GM20431 (cell line): ENCODE results near the gene ANTXR1.

Experiments
- in situ Hi-C: fragments of 300-500 bp; cut with MseI, MboI; formaldehyde crosslinking; loops from one replicate; pipeline ENCODE4 v1.15.0; 2020; ENCODE audit warnings: low sequenced_read_pairs; ENCODE audit not compliant: unreplicated experiment

The ANTXR1 gene

DNA sequence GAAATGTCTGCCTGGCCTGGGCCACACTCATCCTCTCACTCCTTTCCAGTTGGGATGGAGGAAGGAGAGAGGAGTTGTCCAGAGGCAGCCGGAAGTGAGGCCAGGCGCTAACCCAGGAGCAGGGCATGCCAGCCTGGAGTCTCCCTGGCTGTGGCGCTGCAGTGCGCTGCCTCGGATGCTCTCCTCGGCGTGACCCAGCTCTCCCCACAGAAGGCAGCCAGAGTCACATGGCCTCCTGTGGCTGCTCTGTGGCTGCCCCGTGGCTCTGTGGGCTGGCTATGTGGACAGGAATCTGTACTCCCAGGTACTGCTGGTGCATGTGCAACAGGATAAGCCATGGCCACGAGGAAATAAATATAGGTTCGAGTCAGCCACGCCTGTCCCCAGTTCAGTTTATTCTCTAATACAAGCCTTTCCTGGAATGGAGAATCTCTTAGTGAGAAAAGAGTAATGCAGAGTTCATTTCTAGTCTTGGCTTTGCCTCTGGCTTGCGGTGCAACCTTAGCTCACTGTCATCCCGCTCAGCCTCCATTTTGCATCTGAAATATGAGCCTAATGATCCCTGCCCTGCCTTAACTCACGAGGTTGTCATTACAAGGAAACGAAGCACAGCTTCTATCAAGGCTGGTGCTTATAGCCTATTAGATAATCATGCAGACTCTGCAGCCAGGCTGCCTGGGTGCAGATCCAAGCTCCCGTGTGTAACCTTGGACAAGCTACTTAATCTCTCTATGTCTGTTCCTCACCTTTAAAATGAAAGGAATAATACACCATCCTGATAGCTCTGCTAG lies 106.3 kb downstream of the ANTXR1 start:
- in situ Hi-C loops, result no loop called here

DNA sequence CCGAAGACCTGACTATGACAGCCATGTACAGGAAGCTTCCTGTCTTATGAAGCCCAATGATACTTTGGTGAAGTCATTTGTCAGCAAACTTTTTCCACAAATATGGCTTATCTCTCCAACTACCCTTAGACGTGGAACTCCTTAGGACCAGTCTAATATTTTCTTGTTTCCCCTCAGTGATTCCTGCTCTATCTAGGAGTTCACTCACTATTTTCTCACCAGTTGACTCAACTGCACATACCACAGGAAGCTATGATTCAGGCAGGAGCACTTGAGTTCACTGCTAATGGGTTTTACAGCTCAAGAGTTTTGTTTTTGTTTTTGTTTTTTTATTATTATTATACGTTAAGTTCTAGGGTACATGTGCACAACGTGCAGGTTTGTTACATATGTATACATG lies 109.3 kb downstream of the ANTXR1 start:
- in situ Hi-C loops, result no loop called here

DNA sequence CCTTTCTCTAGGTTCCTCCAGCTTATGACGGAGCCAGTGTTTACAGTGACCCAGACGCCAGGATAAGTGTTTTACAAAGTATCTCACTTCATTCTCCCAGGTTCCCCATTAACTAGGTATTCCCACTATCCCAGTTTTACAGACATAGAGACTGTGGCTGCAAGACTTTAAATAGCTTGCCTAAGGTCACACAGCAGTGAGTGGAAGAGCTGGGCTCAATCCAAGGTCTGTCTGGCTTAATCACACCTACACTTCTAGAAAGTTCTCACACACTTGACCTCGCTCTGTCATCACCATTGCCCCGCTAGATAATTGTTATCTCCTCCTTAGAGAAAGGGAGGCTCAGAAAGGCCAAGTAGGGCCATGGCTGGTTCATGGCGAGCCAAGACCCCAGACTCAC lies 110.2 kb downstream of the ANTXR1 start:
- in situ Hi-C loops, result no loop called here

DNA sequence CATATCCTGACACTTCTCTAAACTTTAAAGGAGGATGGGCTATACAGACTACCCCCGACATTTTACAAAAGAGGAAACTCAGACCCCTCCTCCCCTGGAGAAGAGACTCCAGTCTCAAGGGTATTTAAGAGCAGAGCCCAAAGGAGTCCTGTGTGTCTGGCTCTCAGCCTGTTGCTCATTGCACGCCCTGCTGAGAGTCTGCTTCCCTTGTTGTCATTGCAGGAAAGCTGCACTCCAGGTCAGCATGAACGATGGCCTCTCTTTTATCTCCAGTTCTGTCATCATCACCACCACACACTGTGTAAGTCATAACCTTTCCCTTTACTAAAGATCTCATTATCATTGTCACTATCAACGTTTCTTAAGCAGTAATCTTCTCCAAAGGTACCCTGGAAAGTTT lies 111.4 kb downstream of the ANTXR1 start:
- in situ Hi-C loops, result no loop called here

DNA sequence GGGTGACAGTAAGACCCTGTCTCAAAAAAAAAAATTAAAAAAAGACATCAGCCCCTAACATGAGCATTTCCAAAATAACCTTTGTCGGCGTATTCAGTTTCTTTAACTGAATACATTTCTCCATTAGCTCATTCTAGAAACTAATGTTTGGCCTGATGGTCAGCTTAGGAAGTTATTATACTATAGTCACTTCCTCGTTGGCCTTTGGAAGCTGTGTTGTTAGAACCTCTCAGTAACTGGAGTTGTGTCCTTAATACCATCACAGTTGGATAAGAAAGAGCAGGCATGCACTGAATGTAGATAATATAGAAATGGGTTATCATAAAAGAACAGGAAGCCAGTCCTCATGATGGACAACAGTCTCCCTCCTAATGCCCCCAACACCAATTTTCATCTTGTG lies 112.8 kb downstream of the ANTXR1 start:
- in situ Hi-C loops, result no loop called here

DNA sequence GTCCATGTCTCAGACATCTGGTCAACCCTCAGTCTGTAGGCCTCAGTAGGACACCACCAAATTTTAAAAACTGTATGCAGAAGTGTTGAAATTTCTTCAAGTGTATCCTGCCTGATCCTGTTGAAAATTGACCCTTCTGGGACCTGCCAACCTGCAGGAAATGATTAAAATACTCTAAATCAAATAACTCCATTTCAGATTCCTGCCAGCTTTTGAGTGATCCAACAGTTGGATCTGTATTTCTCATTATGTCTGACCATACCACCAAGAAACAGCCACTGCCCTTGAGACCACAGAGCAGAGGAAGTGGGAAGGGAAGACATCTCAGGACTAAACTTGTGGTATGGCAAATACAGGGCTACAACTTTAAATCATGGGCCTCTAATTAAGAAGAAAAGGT lies 113.4 kb downstream of the ANTXR1 start:
- in situ Hi-C loops, result no loop called here

DNA sequence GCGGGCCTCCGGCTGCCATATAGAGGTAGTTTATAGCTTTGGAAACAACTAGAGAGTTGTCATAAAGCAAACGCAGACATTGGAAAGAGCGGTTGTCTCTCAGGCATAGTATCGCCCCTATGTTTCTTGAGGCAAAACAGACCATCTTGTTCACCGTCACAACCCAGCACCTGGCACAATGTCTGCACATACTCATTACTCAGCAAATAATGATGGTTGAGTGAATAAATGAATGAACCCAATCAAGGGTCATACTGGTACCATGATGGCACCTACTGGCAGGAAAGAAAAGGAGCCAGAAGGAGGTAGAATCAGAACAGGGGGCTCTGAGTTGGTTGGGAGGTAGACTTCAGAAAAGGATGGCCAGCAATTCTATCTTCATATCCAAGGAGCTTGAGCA lies 118.5 kb downstream of the ANTXR1 start:
- in situ Hi-C loops, result no loop called here

DNA sequence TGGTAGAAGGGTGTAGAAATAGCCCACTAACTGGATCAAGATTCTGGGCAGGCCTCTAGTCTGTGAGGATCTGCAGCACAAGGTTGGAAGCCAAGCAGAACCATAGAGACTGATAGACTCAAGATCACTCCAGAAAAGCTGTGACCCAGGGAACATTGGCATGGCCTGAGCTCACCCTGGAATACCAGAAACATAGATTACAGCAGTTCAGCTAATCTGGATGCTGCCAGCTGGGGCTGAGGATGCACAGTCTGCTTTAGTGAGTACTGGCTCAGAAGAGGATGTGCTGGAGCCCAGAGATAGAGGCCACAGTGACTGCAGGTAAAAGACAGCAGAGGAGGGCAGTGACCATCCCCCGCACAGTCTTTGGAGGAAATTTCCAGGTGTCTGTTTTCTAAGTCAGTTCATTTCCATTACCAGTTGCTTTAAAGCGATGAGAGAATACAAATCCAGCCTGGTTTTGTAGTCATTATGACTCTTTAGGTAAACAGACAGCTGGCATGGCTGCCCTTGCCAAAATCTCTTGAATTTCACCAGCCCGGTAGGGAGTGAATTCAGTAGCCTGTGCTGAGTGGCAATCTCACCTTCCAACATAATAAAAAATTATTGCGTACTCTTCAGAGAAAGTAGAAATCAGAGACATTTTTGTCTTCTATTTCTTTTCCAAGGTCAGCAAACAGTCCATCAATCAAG lies 119.2 kb downstream of the ANTXR1 start:
- in situ Hi-C loops, result no loop called here

DNA sequence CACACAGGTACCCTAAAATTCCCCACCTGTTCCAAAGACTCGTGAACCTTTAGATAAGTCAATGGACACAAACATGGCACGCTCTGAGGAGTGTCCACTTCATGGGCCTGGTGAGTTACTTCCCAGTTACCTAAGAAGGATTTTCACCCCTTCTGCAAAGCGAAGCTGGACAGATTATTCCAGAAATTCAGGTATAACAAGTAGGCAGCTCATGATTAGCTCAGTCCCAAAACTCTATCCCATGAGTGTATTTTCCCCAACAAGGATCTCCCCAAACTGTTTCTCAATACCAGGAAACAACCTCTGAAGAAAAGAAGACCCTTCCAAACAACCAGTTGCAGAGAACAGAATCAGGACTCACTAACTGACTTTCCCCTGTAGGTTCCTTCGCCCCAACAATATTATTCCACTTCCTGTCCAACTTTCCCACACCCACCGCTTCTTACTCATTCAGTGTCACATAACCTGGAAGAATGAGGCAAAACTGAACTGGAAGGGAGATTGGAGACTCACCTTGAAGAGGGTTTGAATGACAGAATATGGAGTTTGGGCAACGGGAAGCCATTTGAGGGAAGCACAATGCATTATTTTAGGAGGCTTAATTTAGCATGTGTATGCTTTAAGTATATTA lies 120.1 kb downstream of the ANTXR1 start:
- in situ Hi-C loops, result no loop called here

DNA sequence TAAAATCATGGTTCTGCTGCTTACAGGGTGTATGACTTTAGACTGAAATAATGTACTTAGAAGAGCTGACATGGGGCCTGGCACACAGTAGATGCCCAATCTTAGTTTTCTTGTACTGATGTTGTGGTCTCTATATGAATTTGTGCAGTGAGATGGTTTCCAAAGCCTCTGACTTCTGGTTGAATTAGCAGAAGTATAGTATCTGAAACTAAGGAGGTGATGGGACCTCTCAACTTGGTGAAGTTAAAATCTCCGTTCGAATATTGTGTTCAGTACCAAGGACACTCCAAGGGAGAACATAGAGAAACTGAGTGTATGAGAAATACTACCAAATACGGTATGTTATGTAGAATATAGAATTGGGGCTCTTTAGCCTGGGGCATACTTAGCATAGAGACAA lies 120.9 kb downstream of the ANTXR1 start:
- in situ Hi-C loops, result no loop called here

DNA sequence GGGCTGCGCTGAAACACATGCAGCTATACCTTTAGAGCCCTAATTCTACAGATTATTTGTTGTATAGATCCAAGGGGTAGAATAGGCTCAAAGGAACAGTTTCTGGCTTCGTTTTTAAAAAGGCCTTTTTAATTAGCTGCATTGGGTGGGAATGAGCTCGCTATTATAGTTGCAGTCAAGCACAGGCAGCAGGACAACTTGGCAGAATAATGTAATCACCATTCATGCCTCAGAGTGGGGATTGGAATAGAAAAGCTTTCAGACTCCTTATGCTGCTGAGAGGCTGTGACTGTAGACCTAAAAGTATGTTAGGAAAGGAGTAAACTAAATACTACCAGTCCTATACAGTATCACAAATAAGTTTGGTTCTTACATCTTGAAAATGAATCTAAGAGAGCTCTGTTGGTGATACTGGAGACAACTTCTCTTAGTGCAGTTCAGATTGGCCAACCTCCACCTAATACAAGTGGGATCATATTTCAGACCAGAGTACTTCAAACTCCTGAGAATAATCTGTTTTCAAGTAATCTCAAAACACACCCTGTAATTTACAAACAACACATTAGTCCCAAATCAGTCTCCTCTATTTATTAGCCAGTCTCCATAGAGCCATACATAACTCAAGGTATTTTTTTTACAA lies 121.4 kb downstream of the ANTXR1 start:
- in situ Hi-C loops, result no loop called here

DNA sequence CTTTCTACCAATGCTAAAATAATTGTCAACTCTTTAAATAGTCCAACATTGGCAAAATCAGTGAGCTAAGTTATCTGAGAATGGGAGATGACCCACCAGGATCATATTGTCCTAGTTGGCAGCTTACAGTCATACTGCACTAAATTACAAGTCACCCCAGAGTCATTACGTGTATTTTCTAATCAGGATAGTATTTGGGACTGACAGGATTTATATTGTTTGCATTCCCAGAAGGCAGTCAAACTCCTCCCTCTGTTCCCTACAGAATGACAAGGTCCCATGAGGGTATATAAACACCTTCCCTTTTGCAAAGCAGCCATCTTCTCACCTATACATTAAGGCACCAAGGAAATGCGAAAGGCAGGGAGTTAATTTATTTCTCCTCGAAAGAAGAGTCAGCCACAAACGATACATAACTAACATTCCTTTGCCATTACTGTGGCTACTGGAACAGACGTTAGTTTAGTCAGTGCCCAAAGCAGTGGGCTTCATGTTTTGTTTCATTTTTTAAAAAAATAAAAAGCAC lies 125.3 kb downstream of the ANTXR1 start:
- in situ Hi-C loops, result no loop called here

DNA sequence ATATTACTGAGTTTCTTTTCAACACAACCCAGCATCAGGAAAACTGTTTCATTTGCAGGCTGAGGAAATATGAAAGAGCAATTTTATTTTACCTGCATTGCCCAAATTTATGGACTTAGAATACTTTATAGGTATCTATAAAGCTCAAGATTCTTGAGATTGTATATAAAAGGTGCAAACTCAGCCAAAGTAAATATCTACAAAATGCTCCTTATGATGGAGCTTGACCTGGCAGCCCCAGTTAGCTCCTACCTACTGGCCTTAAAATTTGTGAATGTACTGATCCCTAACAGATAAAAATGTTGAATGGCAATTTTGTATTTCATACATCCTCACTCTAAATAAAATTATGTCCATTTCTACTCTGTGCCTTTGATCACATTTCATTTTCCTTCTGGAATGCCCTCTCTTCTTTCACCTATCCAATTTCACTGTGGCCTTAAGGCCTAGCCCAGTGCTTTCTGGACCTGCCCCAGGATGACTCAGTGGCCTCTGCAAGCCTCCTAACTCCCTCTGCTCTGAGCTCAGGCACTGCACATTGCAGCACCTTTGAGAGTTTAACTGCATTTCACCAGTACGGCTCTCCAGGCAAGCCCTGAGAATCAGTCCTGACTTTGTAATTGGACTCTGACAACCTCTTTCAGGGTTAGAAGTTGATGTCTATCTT lies 125.9 kb downstream of the ANTXR1 start:
- in situ Hi-C loops, result no loop called here

DNA sequence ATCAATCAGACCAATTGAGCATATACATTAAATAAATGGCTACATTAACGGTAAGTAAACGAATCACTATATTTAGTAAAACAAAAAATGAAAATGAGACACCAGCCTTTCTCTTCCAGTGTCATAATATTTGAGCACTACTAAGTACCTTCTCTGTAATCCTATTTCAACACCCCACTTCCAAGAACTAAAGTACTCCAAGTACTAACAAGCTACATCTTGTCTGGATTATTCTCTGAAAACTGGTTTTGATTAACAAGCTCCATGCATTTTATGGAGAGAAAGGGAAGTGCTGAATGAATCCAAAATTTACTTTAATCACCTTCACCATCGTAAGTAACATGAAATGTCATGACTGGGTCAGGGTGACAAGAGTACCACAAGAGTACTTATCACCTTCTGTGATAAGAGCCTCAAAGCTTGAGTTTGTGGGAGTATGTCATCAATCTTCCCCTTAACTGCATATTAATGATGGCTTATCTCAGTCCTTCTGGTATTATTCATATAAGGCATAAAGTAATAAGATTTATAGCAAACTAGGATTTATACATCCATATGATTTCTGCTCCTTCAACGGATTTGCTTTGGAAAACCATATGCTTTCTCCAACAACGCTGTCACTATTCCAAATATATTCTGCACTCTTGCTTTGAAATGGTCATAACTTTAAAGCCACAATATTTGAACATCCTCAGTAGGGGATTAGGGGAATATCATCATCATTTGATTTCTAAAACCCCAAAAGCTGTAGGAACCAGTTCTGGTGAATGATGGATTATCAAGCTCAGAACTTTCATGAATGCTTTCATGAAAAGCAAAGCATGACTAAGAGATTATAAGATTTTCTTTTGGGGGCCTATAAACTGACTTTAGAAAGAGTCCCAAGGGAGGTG lies 127.0 kb downstream of the ANTXR1 start:
- in situ Hi-C loops, result no loop called here

DNA sequence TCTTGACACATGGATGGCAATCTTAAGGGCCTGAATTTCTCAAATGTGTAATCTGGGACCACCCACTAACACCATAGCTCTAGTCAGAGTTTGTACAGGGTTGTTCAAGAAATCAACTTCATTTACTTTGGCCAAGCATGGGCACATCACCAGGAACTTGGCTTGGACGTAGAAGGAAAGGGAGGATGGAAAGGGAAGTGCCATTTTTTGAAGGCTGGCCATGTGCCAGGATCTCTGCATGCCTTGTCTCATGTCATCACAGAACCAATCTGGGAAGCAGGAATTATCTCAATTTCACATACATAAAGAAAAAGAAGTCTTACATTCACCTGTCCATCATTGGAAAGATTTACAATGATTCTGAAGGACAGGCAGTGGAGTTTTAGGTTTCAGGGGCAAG lies 128.1 kb downstream of the ANTXR1 start:
- in situ Hi-C loops, result no loop called here

DNA sequence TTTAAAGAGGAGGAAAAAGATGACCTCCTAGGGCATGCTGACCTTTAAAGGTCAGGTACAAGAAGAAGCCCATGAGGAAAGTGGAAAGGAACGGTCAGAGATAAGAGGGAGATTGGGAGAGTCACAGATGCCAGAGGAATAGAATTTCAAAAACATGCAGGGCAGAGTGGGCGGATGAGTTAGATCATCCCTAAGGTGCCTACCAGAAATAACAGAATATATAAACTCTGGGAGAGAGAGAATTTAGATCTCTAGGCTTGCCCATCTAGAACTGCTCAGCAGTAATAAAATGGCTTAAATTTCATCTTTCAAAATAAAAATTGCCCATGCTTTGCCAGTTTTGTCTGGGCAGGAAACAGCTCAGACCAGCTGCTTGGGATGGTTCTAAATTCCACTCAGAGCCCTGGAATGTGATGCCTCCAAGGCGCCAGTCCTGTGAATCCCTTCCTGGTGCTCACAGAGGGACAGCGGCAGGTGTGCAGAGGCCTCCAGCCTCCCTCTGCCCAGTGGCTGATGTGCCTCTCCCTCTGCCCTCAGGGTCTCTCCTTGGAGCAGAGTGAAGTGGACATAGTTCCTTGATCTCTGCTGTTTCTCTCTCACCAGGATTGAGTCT lies 130.9 kb downstream of the ANTXR1 start:
- in situ Hi-C loops, result no loop called here

DNA sequence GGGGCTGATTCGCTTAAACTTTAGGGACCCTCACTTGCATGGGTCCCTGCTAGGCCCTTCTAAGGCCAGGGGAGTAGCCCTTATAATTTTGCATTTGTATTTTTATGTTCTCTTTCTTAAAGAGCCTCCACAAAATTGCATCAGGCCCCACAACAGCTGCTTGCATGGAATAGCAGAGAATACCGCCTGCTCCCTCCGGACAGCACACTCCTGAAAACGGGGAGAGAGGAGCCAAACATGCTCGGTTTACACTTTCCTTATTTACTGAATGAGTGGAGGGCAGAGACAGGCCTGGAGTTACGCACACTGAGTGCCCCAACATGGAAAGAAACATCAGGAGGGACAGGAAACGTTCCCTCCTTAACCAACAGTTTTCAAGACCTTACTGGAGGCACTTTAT lies 132.2 kb downstream of the ANTXR1 start:
- in situ Hi-C loops, result no loop called here

DNA sequence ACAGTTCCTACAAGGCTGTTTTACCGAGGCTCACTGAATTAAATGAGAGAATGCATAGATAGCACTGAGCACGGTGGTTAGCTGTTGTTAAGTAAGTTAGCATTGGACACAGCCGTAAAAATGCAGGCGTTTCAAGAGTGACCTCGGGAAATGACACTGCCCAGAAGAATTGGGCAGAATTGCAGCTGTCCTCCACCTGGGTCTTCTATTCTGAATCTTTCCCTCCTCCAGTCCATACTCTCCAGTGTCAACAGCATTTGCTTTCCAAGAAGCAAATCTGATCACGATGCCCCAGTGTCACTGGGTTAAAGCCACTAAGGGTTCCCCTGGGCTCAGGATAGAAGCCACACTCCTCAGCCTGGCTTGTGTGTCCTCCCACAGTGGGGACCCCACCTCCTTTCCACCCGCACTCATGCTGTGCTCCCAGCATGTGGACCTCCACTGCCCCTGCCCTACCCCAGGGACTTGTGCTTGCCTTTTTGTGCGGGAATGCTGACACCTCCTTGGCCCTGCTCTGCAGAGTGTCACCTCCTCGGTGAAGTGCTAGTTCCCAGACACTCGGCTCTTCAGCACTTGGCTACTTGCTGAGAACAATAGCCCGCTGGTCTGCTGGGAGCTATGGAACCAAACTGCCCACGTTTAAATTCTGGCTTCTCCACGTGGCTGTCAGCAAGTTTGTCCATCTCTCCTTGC lies 135.0 kb downstream of the ANTXR1 start:
- in situ Hi-C loops, result no loop called here
